ENCODE results near the gene AKAP10.

The AKAP10 gene

GRCh38 chr17:19857640-19858039 lies 120.0 kb downstream of the AKAP10 start:
- DNase-seq: no peak
